D721Med (cell line): ENCODE measurements around the gene CRIP2.

ENCODE experiments used
- DNase-seq: peaks from one replicate; pipeline ENCODE4 v3.0.0; 2011; ENCODE audit warnings: low spot score; ENCODE audit not compliant: insufficient read length
- FAIRE-seq: peaks from 2 replicates; lab custom pipeline; 2011; peaks lifted over from hg19 to GRCh38; lab: Jason Lieb, UNC
- TF ChIP-seq, protein P1 (sequence below): IDR thresholded peaks from 2 replicates; pipeline ENCODE4 v1.5.1; 2012; ENCODE audit warnings: mild to moderate bottlenecking, control low read depth; ENCODE audit not compliant: insufficient read depth; ENCODE audit errors: missing control alignments

Gene CRIP2

DNA sequence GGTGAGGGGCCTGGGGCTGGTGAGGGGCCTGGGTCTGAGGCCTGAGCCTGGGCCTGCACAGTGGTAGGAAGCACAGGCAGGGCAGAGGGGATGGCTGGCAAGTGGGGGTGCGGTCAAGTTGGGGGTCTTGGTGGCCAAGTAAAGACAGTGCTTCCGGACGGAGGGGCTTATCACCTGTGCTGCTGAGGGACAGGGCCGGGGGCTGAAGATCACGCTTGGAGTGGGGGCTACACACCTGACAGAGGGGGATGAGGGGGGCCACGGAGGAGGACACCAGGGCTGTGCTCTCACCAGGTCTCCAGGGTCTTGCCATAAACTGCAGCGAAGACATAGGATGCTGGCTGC lies 28.6 kb downstream of the CRIP2 start:
- FAIRE-seq (no peak), DNase-seq (no peak)

DNA sequence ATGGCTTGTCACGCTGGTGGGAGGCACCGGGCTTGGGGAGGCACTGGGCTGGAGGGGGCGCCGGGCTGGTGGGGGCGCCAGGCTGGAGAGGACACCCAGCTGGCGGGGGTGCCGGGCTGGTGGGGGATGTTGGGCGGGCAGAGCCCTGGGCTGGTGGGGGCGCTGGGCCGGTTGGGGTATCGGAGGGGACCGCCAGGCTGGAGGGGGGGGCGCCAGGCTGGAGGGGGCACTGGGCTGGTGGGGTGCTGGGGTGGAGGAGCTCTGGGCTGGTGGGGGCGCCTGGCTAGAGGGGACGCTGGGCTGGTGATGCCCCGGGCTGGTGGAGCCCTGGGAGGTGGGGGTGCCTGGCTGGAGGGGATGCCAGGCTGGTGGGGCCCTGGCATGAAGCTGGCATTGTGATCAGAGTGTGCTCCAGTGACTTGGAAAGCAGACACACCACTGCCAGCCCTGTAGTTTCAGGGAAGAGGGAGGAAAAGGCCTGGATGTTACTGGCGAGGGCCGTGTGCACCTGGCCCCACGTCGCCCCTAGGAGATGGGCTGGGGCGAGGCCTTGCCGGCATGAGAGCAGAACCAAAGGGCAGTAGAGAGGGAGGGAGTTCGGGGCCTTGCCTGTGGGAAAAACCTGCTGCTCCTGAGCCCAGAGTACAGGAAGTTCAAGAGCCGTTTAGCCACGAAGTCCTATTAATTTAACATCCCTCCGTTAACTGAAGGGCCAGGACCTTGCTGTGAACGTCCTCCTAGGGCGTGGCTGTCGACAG lies 29.5 kb downstream of the CRIP2 start:
- TF ChIP-seq, protein P1, sequence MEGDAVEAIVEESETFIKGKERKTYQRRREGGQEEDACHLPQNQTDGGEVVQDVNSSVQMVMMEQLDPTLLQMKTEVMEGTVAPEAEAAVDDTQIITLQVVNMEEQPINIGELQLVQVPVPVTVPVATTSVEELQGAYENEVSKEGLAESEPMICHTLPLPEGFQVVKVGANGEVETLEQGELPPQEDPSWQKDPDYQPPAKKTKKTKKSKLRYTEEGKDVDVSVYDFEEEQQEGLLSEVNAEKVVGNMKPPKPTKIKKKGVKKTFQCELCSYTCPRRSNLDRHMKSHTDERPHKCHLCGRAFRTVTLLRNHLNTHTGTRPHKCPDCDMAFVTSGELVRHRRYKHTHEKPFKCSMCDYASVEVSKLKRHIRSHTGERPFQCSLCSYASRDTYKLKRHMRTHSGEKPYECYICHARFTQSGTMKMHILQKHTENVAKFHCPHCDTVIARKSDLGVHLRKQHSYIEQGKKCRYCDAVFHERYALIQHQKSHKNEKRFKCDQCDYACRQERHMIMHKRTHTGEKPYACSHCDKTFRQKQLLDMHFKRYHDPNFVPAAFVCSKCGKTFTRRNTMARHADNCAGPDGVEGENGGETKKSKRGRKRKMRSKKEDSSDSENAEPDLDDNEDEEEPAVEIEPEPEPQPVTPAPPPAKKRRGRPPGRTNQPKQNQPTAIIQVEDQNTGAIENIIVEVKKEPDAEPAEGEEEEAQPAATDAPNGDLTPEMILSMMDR = no peak
- no peak for FAIRE-seq
- DNase-seq = no peak

More for the DNA sequence above, 28.6 kb downstream of the CRIP2 start:
- TF ChIP-seq, protein P1 = no peak

DNA sequence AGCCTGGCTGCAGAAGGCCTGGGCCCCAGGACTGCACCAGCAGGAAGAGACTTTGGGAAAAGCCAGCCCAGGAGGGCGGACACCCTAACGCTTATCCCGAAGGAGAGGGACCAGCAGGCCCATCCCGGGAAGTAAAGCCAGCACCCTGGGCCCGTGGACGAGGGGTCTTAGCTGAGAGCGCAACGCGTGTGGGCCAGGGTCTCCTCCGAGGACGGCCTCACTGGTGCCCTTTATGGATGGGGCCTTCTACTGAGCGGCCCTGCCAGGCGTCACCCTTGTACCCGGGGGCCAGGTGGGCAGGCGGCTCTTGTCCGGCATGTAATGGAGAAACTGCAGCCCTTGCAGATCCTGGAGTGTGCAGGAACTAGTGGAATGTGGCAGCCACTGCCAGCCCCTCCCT lies 30.5 kb downstream of the CRIP2 start:
- no peak for FAIRE-seq
- DNase-seq = no peak
- TF ChIP-seq, protein P1 = no peak

DNA sequence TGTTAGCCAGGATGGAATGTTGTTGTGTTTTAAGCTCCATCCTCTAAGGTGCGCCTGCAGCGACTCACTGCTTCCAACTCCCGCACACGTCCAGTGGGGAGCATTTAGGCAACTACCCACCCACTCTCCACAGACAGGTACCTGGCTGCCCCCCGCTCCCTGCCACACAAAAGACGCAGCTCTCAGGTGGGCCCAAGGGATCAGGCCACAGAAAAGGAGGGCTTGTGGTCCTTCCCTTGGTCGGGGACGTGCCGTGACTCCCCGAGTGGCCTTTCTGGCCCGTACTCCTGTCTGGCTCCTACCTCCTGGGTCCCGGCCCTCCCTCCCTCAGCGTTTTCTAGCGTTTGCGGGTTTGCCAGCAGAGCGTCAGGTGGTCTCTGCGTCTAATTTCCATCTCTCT lies 32.6 kb downstream of the CRIP2 start:
- TF ChIP-seq, protein P1 = no peak
- no peak for DNase-seq
- no peak for FAIRE-seq

DNA sequence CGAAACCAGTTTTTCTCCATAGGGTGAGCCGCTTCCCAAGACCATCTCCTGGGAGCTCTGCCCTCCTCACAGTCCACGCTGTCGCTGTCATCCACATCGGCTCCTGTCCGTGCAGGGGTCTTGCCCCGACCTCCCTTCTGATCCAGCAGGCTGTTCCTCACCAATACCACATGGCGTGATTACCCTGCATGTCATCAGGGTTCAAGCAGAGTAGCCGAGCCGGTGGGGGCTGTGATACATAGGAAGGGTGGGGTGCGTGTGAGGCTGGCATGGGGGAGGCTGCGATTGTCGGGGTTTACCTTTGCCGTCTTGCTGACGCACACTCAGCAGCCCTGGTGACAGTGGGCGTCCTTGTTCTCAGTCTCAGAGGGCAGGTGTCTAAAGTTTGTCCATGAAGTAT lies 33.4 kb downstream of the CRIP2 start:
- FAIRE-seq = no peak
- DNase-seq = no peak
- TF ChIP-seq, protein P1 = no peak

DNA sequence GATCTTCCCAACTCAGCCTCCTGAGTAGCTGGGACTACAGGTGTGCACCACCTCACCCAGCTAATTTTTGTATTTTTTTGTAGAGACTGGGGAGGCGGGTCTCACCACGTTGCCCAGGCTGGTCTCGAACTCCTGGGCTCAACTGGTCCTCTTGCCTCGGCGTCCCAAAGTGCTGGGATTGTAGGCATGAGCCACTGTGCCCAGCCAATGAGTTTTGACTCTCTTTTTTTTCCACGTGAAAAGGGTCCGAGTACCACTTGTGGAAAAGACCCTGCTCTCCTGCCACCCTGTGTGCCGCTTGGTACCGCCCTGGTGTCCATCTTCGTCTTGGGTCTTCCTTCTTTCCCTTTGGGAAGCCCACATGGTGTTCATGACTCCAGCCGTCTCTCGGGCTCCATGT lies 34.0 kb downstream of the CRIP2 start:
- TF ChIP-seq, protein P1 = no peak
- no peak for FAIRE-seq
- no peak for DNase-seq

DNA sequence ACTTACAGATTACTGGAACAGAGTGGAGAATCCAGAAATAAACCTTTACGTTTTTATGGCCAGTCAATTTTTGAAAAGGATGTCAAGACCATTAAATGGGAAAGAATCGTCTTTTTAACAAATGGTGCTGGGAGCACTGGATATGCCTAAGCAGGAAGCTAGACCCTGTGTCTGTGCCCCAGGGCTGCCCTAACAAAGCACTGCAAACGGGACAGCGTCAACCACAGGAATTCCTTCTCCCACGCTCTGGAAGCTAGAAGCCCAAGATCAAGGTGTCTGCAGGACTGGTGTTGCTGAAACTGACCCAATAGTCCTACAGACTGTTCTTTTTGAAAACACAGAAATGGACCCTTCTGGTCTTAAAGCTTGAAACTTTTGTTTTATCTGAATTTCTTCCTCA lies 42.5 kb downstream of the CRIP2 start:
- no peak for DNase-seq
- TF ChIP-seq, protein P1 = no peak
- no peak for FAIRE-seq
